Glomerular visceral epithelial cell (primary cell): ENCODE measurements around the gene KRT5.

Source experiments
- DNase-seq: peaks from one replicate; pipeline ENCODE4 v3.0.0-alpha.2; 2016; ENCODE audit errors: extremely low spot score

KRT5 gene

GRCh38 chr12:52519826-52520662 is at the start of gene KRT5:
TSS of gene KRT5 (minus strand) at chr12:52520394. CDS start at chr12:52520296, 98 bp downstream.
- DNase-seq: no peak

GRCh38 chr12:52568111-52568510 is 47.9 kb upstream of the KRT5 start:
- DNase-seq: no peak

- no peak for DNase-seq
These were observed 46.7 kb upstream of the KRT5 start for GRCh38 chr12:52566847-52567291.

- no peak for DNase-seq
These were observed 44.4 kb upstream of the KRT5 start for GRCh38 chr12:52564582-52564981.

GRCh38 chr12:52561880-52562449 is 41.8 kb upstream of the KRT5 start:
- DNase-seq: no peak

- no peak for DNase-seq
These were observed 39.8 kb upstream of the KRT5 start for GRCh38 chr12:52559979-52560378.

GRCh38 chr12:52558781-52559445 is 38.7 kb upstream of the KRT5 start:
- DNase-seq: no peak

GRCh38 chr12:52557476-52557875 is 37.3 kb upstream of the KRT5 start:
- DNase-seq: no peak

GRCh38 chr12:52555577-52555976 is 35.4 kb upstream of the KRT5 start:
- no peak for DNase-seq

- no peak for DNase-seq
These were observed 32.5 kb upstream of the KRT5 start, which contains the start of gene KRT71 for GRCh38 chr12:52552681-52553195. TSS of gene KRT71 (minus strand) at chr12:52553145. CDS start at chr12:52553077, 68 bp downstream.

- DNase-seq: no peak
These were observed 31.9 kb upstream of the KRT5 start for GRCh38 chr12:52552055-52552454.

- DNase-seq: no peak
These were observed 31.1 kb upstream of the KRT5 start for GRCh38 chr12:52551216-52551865.

GRCh38 chr12:52546126-52546525 is 25.9 kb upstream of the KRT5 start:
- no peak for DNase-seq

GRCh38 chr12:52543985-52544883 is 24.0 kb upstream of the KRT5 start:
- DNase-seq: no peak

GRCh38 chr12:52542785-52543318 is 22.7 kb upstream of the KRT5 start:
- no peak for DNase-seq

- DNase-seq: no peak
These were observed 22.0 kb upstream of the KRT5 start for GRCh38 chr12:52542157-52542556.

GRCh38 chr12:52541709-52542108 is 21.5 kb upstream of the KRT5 start:
- DNase-seq: no peak

GRCh38 chr12:52540531-52540930 is 20.3 kb upstream of the KRT5 start:
- no peak for DNase-seq

GRCh38 chr12:52539821-52540173 is 19.6 kb upstream of the KRT5 start:
- DNase-seq: no peak

GRCh38 chr12:52539083-52539820 is 19.1 kb upstream of the KRT5 start:
- peak; percentile 12 for DNase-seq
